Dedifferentiated amniotic fluid mesenchymal stem cell (primary cell): Measurements from ENCODE around the gene ANKRD31.
A peak's percentile ranks its signal among the peaks of the same experiment; 100 is the strongest.

Experiments
- DNase-seq: peaks from one replicate; pipeline ENCODE4 v3.0.0-alpha.2; 2016; ENCODE audit errors: extremely low spot score

ANKRD31 gene

GRCh38 chr5:75062925-75063531 lies 173.7 kb downstream of the ANKRD31 start:
- no peak for DNase-seq

- no peak for DNase-seq
Observed at GRCh38 chr5:75059912-75060545, 176.6 kb downstream of the ANKRD31 start.

GRCh38 chr5:75058986-75059535 lies 177.6 kb downstream of the ANKRD31 start:
- no peak for DNase-seq

GRCh38 chr5:75057561-75057960 lies 179.1 kb downstream of the ANKRD31 start:
- no peak for DNase-seq

DNA sequence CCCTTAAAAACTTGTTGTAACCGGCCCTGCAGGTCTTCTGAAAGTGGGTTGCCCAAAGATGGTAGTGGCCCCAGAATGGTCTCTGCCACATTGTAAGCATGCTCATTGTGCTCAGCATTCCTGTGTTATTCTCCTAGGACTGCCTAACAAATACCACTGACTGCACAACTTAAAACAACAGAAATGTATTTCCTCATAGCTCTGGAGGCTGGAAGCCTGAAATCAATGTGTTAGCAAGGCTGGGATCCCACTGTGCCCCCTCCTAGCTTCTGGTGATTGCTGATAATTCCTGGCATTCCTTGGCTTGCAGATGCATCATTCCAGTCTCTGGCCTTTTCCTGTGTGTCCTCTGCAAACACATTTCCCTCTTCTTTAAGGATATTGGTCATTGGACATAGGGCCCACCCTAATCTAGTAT lies 180.9 kb downstream of the ANKRD31 start:
- no peak for DNase-seq

GRCh38 chr5:75054134-75054930 lies 182.3 kb downstream of the ANKRD31 start:
- no peak for DNase-seq

GRCh38 chr5:75053304-75054133 lies 183.2 kb downstream of the ANKRD31 start:
- DNase-seq: peak; percentile 65

- no peak for DNase-seq
Observed at GRCh38 chr5:75053054-75053303, 183.7 kb downstream of the ANKRD31 start.

DNA sequence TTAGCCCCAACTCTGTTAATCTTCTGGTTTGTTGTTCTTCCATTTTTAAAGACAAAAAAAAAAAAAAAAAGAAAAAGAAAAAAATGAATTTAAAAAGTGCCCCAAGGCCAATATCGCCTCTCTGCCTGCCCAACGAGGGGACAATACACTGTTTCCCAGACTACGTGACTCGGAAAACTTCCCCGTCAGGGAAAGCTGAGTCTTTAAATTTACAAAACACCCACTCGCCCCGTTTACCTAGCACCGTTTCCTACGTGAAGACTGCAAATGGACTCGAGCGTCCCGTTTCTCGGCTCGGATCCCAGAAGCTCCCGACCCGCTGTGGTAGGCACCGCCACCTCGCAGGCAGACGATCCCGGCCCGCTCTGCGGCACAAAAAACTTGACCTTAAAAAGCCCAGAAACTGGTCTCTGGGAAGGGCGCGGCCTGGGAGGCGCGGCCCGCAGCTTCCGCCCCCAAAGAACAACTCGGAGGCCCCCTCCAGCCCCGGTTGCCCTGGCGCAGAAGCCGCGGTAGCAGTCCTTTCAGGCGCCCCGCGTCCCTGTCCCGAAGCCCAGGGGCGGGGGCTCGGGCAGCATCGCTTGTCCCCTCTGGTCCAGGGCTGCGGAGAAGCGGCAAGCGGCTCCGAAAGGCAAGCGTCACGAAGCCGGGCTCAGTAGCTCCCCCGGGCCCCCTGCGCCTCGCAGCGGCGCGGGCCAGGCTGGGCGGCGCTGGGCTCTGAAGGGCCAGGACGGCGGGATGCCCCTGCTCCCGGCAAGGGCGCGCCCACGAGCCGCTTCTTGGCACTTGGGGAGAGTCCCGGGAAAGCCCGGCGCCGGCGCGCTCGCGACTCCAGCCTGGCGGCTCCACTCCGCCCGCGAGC lies 184.3 kb downstream of the ANKRD31 start, which contains the start of gene GCNT4:
Gene GCNT4 (minus strand): TSS at position 367 of the 862 bp plus-strand sequence. CDS start 22,521 bp downstream, outside the sequence.
- peak; percentile 24 for DNase-seq

GRCh38 chr5:75051217-75051751 lies 185.4 kb downstream of the ANKRD31 start:
- DNase-seq: no peak

DNA sequence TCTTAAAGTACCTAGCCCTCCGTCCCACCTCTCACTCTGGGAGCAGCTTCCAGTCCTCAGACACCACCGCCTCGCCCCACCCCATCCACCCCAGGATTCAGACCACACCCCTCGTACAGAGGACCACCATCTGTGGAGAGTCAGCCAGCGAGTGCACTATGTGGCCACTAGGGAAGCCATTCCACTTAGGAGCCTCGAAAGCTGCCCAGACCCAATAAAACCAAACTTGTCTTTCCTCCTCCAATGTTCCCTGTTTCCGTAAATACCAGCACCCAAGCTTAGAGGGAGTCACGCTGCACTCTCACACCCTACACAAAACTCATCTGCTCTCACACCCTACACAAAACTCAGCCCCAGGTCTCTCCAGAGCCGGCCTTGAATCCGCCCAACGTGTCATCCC lies 186.3 kb downstream of the ANKRD31 start:
- DNase-seq: no peak

GRCh38 chr5:75049456-75050351 lies 187.0 kb downstream of the ANKRD31 start:
- peak; percentile 42 for DNase-seq

DNA sequence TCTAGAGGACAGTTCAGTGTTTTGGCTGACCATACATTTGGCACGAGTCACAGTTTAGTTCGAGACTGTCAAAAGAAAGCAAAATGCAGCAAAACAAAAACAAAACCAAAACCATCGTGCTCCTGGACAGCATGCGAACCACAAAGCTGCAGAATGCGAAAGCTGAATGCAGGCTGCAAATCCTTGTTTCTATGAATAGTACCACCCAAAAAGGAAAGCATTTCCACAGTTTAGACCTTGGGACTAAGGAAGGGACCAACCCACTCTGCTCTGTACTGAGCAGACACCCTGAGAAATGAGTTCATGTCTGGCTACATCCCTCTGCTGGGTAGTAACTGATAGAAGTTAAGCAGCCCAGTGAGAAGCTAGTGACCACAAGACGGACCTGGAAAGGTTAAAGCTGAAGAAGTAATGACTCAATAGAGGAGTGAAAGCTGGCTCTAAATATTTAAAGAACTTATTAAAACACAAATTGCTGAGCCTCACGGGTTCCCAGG lies 188.2 kb downstream of the ANKRD31 start:
- peak; percentile 36 for DNase-seq

DNA sequence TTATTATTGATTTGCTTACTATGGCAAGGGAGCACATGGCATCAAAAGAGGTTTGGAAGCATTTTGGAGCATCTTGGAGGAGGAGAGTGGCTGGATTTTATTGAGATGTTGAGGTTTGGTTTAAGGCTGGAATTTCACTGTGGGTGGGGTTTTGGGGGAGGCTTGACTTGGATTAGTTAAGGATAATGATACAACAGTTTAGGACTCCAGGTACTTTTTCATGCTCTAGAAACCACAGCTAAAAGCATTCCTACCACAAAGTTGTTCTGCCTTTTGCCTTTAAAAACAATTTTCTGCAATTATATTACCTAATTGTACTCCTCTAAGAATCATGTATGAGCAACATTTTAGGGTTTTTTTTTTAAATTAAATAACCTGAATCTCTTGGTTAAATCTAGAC lies 189.3 kb downstream of the ANKRD31 start:
- no peak for DNase-seq

GRCh38 chr5:75046366-75047142 lies 190.1 kb downstream of the ANKRD31 start:
- DNase-seq: no peak

GRCh38 chr5:75045071-75045470 lies 191.6 kb downstream of the ANKRD31 start:
- no peak for DNase-seq

DNA sequence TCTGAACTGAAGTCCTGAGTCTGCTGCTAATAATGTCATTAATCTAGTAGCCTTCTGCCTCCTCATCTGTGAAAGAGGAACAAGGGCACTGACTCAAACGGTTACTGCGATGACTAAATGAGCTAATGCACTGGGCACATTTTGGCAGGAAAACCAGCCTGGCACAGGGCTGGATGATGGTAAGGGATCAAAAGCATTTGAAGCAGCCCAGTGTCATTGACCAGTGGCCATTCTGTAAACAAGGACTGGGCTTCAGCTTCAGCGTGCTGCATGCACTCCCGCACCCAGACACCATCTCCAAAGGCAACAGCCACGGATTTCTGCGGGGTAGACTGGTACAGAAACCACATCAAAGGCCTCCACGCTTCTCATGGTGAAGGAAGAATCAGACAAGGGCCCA lies 192.3 kb downstream of the ANKRD31 start:
- no peak for DNase-seq

- DNase-seq: no peak
Observed at GRCh38 chr5:75043633-75044264, 192.9 kb downstream of the ANKRD31 start.
